HCT116 (cell line): Measurements from ENCODE around the gene RAD18. TPM values are rescaled to one million over a fixed set of nuclear protein-coding genes. Genes with fewer than 3 reads are reported as not detected.

ENCODE experiments used
- ATAC-seq: fragments of 200-7000 bp; cut with Tn5 transposase; 2 replicates; pipeline ENCODE4 v1.9.1; 2020; ENCODE audit warnings: mild to moderate bottlenecking, moderate library complexity
- BruUV-seq: library from RNA; stranded (reverse); fragments of 400-500 nt; replicated peaks from 2 replicates; lab custom pipeline; 2021; lab: Mats Ljungman, UMichigan
- CTCF ChIA-PET: fragments of 300-600 bp; sonication (Branson Sonifier 250); formaldehyde crosslinking; loops from one replicate; lab custom pipeline; 2021; ENCODE audit warnings: antibody characterized with exemption; lab: Charles Lee
- POLR2A ChIA-PET: fragments of 300-600, 350-600 bp; sonication (Branson Sonifier 250); formaldehyde crosslinking; loops from one replicate; lab custom pipeline; 2021; ENCODE audit warnings: antibody characterized with exemption; lab: Charles Lee
- RAD21 ChIA-PET, 2 experiments: fragments of 300-600 bp; sonication (Branson Sonifier 250); formaldehyde crosslinking; loops; one replicate each; lab custom pipeline; 2023; ENCODE audit warnings: low total read pairs in 2 of 2; ENCODE audit not compliant: uncharacterized antibody in 2 of 2, unreplicated experiment in 2 of 2, low non-redundant PET in 1 of 2; lab: Charles Lee
- DNase-seq: peaks from one replicate; pipeline ENCODE4 v3.0.0-alpha.2; 2010; ENCODE audit warnings: low read depth, low spot score
- H2AFZ ChIP-seq: fragments of 200-600 bp; shearing (Covaris generic), sonication (generic); 2 replicates; pipeline ENCODE4 v1.6.1; 2017; ENCODE audit warnings: low read depth, mixed run types, mixed read lengths, antibody characterized with exemption, low read length; ENCODE audit not compliant: poor library complexity, severe bottlenecking
- H3K27ac ChIP-seq: 2 replicates; pipeline ENCODE4 v1.5.1; 2012; ENCODE audit warnings: low read depth, low read length
- H3K27me3 ChIP-seq: fragments of 200-600 bp; sonication (generic); 2 replicates; pipeline ENCODE4 v1.6.1; 2016; ENCODE audit warnings: mixed run types, low read length, mixed read lengths; ENCODE audit not compliant: insufficient read depth
- H3K36me3 ChIP-seq, 2 experiments: fragments of 200-500 bp in 1 of 2; fragments of 200-600 bp in 1 of 2; sonication (Bioruptor generic) in 1 of 2; sonication (generic) in 1 of 2; 2 replicates each; pipeline versions ENCODE4 v1.5.1 to v1.6.1; 2014 to 2016; ENCODE audit warnings: low read length in 2 of 2, inconsistent platforms in 1 of 2, mixed read lengths in 1 of 2, mixed run types in 1 of 2; ENCODE audit not compliant: insufficient read depth in 2 of 2, control insufficient read depth in 1 of 2
- H3K4me1 ChIP-seq, 2 experiments: fragments of 200-600 bp in 1 of 2; sonication (generic) in 1 of 2; 2 replicates each; pipeline versions ENCODE4 v1.5.1 to v1.6.1; 2012 to 2017; ENCODE audit warnings: low read length in 2 of 2, inconsistent platforms in 1 of 2, mild to moderate bottlenecking in 1 of 2, mixed read lengths in 1 of 2, mixed run types in 1 of 2, moderate library complexity in 1 of 2; ENCODE audit not compliant: insufficient read depth in 2 of 2, control insufficient read depth in 1 of 2
- H3K4me2 ChIP-seq: fragments of 200-600 bp; sonication (generic); 2 replicates; pipeline ENCODE4 v1.6.1; 2017; ENCODE audit warnings: mixed run types, low read length, mixed read lengths
- H3K4me3 ChIP-seq, 2 experiments: fragments of 200-600 bp in 1 of 2; sonication (generic) in 1 of 2; replicated peaks in 1 of 2; 2 replicates each; pipeline ENCODE4 v1.5.1; 2011 to 2016; ENCODE audit warnings: low read length in 2 of 2, control low read depth in 1 of 2, low read depth in 1 of 2, mild to moderate bottlenecking in 1 of 2, mixed read lengths in 1 of 2, mixed run types in 1 of 2
- H3K79me2 ChIP-seq: fragments of 200-600 bp; sonication (generic); 2 replicates; pipeline ENCODE4 v1.6.1; 2017; ENCODE audit warnings: mild to moderate bottlenecking, mixed run types, low read length, moderate library complexity, mixed read lengths; ENCODE audit not compliant: insufficient read depth
- H3K9ac ChIP-seq: fragments of 200-600 bp; sonication (generic); 2 replicates; pipeline ENCODE4 v1.6.1; 2016; ENCODE audit warnings: low read length, mixed read lengths
- H3K9me2 ChIP-seq: fragments of 200-600 bp; sonication (generic), shearing (Covaris generic); 2 replicates; pipeline ENCODE4 v1.6.1; 2017; ENCODE audit warnings: mixed run types, mild to moderate bottlenecking, moderate library complexity; ENCODE audit not compliant: insufficient read depth
- H3K9me3 ChIP-seq, 2 experiments: fragments of 200-500 bp in 1 of 2; fragments of 200-600 bp in 1 of 2; sonication (Bioruptor generic) in 1 of 2; sonication (generic) in 1 of 2; 2 replicates each; pipeline ENCODE4 v1.6.1; 2014 to 2017; ENCODE audit warnings: low read length in 2 of 2, mixed read lengths in 2 of 2, inconsistent platforms in 1 of 2, low read depth in 1 of 2, mild to moderate bottlenecking in 1 of 2, mixed run types in 1 of 2, moderate library complexity in 1 of 2; ENCODE audit not compliant: control insufficient read depth in 1 of 2, insufficient read depth in 1 of 2
- H4K20me1 ChIP-seq: fragments of 200-600 bp; sonication (generic), shearing (Covaris generic); 2 replicates; pipeline ENCODE4 v1.6.1; 2017; ENCODE audit warnings: mixed run types, mild to moderate bottlenecking, moderate library complexity; ENCODE audit not compliant: insufficient read depth
- CBX3 ChIP-seq: IDR thresholded peaks from 2 replicates; pipeline ENCODE4 v1.6.1; 2012; ENCODE audit warnings: low read depth
- ELF1 ChIP-seq: IDR thresholded peaks from 2 replicates; pipeline ENCODE4 v1.6.1; 2012; ENCODE audit warnings: low read depth, borderline replicate concordance
- EZH2 ChIP-seq: fragments of 200-600 bp; sonication (generic); IDR thresholded peaks from 2 replicates; pipeline ENCODE4 v1.6.1; 2017; ENCODE audit warnings: antibody characterized with exemption, mixed run types
- FOSL1 ChIP-seq: IDR thresholded peaks from 2 replicates; pipeline ENCODE4 v1.6.1; 2012; ENCODE audit warnings: low read depth
- JUND ChIP-seq: IDR thresholded peaks from 2 replicates; pipeline ENCODE4 v1.6.1; 2012
- MAX ChIP-seq: IDR thresholded peaks from 2 replicates; pipeline ENCODE4 v1.6.1; 2012
- POLR2AphosphoS5 ChIP-seq: IDR thresholded peaks from 2 replicates; pipeline ENCODE4 v1.6.1; 2011; ENCODE audit warnings: mild to moderate bottlenecking, low read depth, low read length, moderate library complexity
- SIN3A ChIP-seq: IDR thresholded peaks from 2 replicates; pipeline ENCODE4 v1.6.1; 2012; ENCODE audit warnings: low read depth
- YY1 ChIP-seq: IDR thresholded peaks from 2 replicates; pipeline ENCODE4 v1.6.1; 2011; ENCODE audit warnings: low read length, low read depth, moderate library complexity, mild to moderate bottlenecking; ENCODE audit not compliant: insufficient replicate concordance; ENCODE audit errors: extremely low read depth
- ZFX ChIP-seq: fragments of 450-650 bp; IDR thresholded peaks from 2 replicates; pipeline ENCODE4 v1.6.1; 2017
- intact Hi-C: fragments of 100-400 bp; cut with micrococcal nuclease; formaldehyde crosslinking; loops from 2 replicates; pipeline ENCODE4 v1.10.0; 2022
- total RNA-seq: library from RNA; stranded (reverse); gene quantifications from one replicate; pipeline ENCODE4 v1.2.1, GENCODE V29; 2021; ENCODE audit not compliant: unreplicated experiment
- TF ChIP-seq, protein P1 (sequence below): IDR thresholded peaks from 2 replicates; pipeline ENCODE4 v1.6.1; 2011; ENCODE audit warnings: mild to moderate bottlenecking, low read length, moderate library complexity; ENCODE audit not compliant: insufficient replicate concordance; ENCODE audit errors: extremely low read depth
- TF ChIP-seq, protein P2 (sequence below): IDR thresholded peaks from 2 replicates; pipeline ENCODE4 v1.6.1; 2012; ENCODE audit warnings: low read depth

The RAD18 gene
- total RNA-seq, 1 experiment from 2014 or later, result 28.7 TPM

- peak; percentile 51 for TF ChIP-seq MAX
These were observed 93.7 kb downstream of the RAD18 start (continued) for GRCh38 chr3:8869613-8870012.

DNA sequence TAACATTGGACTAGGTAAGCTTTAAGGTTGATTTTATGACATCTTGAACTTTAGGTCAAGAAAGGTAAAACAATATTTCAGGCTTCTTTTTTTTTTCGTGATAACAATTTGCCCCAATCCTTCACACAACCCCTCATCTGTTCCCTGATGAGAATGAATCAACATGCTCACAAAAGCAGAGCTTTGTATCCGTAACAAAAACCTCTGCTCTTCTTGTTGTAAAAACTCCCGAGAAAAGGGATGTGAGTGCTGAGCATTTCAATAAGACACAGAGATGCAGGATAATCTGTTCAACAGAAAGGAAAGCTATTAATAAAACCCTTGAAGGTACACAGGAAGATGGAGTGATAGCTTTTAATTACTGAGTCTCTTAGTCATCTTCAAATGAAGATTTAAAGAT, 94.3 kb downstream of the RAD18 start:
- CTCF ChIA-PET, result no interaction called here
- DNase-seq, result no peak
- H3K27me3 ChIP-seq, result no peaks in the 10 kb centered on the region
- no peaks in the 10 kb centered on the region for H3K36me3 ChIP-seq
- H3K79me2 ChIP-seq, result no peaks in the 10 kb centered on the region
- peaks cover 14 to 27% of the 10 kb centered on the region in 2 experiments for H3K4me1 ChIP-seq
- no peak for TF ChIP-seq SIN3A
- no peak for TF ChIP-seq ELF1
- TF ChIP-seq, protein P1, sequence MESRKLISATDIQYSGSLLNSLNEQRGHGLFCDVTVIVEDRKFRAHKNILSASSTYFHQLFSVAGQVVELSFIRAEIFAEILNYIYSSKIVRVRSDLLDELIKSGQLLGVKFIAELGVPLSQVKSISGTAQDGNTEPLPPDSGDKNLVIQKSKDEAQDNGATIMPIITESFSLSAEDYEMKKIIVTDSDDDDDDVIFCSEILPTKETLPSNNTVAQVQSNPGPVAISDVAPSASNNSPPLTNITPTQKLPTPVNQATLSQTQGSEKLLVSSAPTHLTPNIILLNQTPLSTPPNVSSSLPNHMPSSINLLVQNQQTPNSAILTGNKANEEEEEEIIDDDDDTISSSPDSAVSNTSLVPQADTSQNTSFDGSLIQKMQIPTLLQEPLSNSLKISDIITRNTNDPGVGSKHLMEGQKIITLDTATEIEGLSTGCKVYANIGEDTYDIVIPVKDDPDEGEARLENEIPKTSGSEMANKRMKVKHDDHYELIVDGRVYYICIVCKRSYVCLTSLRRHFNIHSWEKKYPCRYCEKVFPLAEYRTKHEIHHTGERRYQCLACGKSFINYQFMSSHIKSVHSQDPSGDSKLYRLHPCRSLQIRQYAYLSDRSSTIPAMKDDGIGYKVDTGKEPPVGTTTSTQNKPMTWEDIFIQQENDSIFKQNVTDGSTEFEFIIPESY, result no peak
- no peak for TF ChIP-seq FOSL1
- peak overlapping the region; percentile 63; the same call in 1 of the 2 replicates for H3K27ac ChIP-seq
- RAD21 ChIA-PET, result no interaction called here
- peak overlapping the region; percentile 70 for H3K4me2 ChIP-seq
- no peaks in the 10 kb centered on the region for H4K20me1 ChIP-seq
- no peaks in the 10 kb centered on the region for H3K9me3 ChIP-seq
- no peak overlapping the region for H2AFZ ChIP-seq
- intact Hi-C loops, result no loop called here
- BruUV-seq, result no TSS peak
- ATAC-seq, result no peak
- no peaks in the 10 kb centered on the region for H3K9me2 ChIP-seq
- no peak overlapping the region for H3K4me3 ChIP-seq
- H3K9ac ChIP-seq, result peak overlapping the region; percentile 47
- POLR2A ChIA-PET, result no interaction called here

GRCh38 chr3:8867646-8868045, 95.6 kb downstream of the RAD18 start:
- no peaks in the 10 kb centered on the region for H3K9me2 ChIP-seq
- H3K79me2 ChIP-seq, result no peaks in the 10 kb centered on the region
- H3K9me3 ChIP-seq, result no peaks in the 10 kb centered on the region
- H3K36me3 ChIP-seq, result no peaks in the 10 kb centered on the region
- no peak overlapping the region for H2AFZ ChIP-seq
- ATAC-seq, result no peak
- no peak overlapping the region for H3K4me3 ChIP-seq
- DNase-seq, result no peak
- H4K20me1 ChIP-seq, result no peaks in the 10 kb centered on the region
- ChIA-PET CTCF (no interaction called here), POLR2A (no interaction called here), RAD21 (no interaction called here)
- H3K27me3 ChIP-seq, result no peaks in the 10 kb centered on the region
- H3K4me2 ChIP-seq, result no peak overlapping the region
- peaks cover 14 to 27% of the 10 kb centered on the region in 2 experiments for H3K4me1 ChIP-seq
- H3K27ac ChIP-seq, result no peak overlapping the region
- intact Hi-C loops, result no loop called here
- no peak overlapping the region for H3K9ac ChIP-seq
- no TSS peak for BruUV-seq
- no peak for TF ChIP-seq ELF1
- no peak for TF ChIP-seq CBX3
- no peak for TF ChIP-seq MAX
- no peak for TF ChIP-seq JUND
- no peak for TF ChIP-seq EZH2
- TF ChIP-seq YY1, result no peak
- TF ChIP-seq ZFX, result no peak
- TF ChIP-seq FOSL1, result no peak
- TF ChIP-seq, protein P2, sequence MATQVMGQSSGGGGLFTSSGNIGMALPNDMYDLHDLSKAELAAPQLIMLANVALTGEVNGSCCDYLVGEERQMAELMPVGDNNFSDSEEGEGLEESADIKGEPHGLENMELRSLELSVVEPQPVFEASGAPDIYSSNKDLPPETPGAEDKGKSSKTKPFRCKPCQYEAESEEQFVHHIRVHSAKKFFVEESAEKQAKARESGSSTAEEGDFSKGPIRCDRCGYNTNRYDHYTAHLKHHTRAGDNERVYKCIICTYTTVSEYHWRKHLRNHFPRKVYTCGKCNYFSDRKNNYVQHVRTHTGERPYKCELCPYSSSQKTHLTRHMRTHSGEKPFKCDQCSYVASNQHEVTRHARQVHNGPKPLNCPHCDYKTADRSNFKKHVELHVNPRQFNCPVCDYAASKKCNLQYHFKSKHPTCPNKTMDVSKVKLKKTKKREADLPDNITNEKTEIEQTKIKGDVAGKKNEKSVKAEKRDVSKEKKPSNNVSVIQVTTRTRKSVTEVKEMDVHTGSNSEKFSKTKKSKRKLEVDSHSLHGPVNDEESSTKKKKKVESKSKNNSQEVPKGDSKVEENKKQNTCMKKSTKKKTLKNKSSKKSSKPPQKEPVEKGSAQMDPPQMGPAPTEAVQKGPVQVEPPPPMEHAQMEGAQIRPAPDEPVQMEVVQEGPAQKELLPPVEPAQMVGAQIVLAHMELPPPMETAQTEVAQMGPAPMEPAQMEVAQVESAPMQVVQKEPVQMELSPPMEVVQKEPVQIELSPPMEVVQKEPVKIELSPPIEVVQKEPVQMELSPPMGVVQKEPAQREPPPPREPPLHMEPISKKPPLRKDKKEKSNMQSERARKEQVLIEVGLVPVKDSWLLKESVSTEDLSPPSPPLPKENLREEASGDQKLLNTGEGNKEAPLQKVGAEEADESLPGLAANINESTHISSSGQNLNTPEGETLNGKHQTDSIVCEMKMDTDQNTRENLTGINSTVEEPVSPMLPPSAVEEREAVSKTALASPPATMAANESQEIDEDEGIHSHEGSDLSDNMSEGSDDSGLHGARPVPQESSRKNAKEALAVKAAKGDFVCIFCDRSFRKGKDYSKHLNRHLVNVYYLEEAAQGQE, result no peak
- TF ChIP-seq POLR2AphosphoS5, result no peak
- TF ChIP-seq SIN3A, result no peak
